GM10847 (cell line): Measurements from ENCODE around the gene SLC38A2.

Source experiments
- POLR2A ChIP-seq: IDR thresholded peaks from 2 replicates; pipeline ENCODE4 v1.6.1; 2011; ENCODE audit not compliant: insufficient read length; ENCODE audit errors: extremely low read depth

The SLC38A2 gene

DNA sequence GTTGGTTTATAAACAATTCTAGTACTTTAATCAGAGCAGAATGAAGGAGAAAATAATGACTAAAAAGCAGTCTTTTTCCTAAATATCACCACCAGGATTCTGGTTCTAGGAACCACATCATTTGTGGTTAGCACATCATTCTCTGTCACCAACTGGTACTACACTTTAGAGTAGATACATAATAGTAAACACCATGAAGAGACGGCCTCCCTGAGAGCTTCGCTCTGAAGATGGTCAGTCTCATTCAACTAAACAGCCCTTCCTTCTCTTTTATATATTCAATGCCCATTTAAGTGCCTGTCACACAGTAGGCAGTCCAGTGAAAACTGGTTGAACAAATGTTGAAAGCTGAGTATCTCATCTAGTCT lies 10.9 kb downstream of the SLC38A2 start:
- TF ChIP-seq POLR2A, result no peak

GRCh38 chr12:46360908-46361666 lies 11.5 kb downstream of the SLC38A2 start:
- no peak for TF ChIP-seq POLR2A

- no peak for TF ChIP-seq POLR2A
These were observed 12.2 kb downstream of the SLC38A2 start for GRCh38 chr12:46360370-46360769.

- TF ChIP-seq POLR2A, result no peak
These were observed 12.8 kb downstream of the SLC38A2 start for GRCh38 chr12:46359667-46360280.

DNA sequence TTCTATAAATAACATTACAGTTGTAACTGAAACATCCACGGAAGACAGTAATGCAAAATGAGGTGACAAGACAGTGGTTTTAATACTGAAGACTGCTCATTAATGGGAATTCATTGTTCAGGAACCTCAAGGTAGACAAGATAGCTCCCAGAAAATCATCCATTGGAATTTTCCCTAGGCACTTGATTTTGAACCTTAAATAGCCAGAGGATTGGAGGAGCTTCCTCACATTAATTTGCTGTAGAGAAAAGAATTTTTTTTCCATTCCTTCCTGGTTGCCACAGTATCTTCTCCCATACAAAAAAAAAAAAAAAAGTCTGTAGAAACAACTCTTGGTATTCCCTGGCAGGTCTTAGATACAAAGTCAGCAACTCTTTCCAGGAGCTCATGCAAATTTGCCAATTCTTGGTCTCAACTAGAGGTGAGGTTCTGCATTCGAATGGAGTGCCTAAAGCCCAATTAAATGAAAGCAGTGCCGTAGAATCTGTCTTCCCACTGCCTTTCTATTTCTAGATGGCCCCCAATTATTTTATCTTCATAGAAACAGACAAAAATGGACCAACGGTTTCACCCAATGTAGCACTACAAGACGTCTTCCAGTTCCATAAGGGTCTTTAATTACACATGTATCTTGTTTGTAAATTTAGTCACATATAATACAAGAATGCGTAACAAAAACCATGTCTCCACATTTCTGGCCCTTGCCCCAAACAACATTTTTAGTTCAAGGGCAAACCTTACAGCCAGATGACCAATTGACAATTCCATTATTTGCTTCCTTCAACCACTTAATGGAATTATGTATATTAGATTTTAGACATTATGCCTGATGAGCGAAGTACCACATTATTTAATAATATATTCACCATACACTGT lies 13.5 kb downstream of the SLC38A2 start:
- no peak for TF ChIP-seq POLR2A

GRCh38 chr12:46358325-46358700 lies 14.3 kb downstream of the SLC38A2 start:
- no peak for TF ChIP-seq POLR2A

GRCh38 chr12:46357438-46358324 lies 14.9 kb downstream of the SLC38A2 start:
- TF ChIP-seq POLR2A, result no peak

DNA sequence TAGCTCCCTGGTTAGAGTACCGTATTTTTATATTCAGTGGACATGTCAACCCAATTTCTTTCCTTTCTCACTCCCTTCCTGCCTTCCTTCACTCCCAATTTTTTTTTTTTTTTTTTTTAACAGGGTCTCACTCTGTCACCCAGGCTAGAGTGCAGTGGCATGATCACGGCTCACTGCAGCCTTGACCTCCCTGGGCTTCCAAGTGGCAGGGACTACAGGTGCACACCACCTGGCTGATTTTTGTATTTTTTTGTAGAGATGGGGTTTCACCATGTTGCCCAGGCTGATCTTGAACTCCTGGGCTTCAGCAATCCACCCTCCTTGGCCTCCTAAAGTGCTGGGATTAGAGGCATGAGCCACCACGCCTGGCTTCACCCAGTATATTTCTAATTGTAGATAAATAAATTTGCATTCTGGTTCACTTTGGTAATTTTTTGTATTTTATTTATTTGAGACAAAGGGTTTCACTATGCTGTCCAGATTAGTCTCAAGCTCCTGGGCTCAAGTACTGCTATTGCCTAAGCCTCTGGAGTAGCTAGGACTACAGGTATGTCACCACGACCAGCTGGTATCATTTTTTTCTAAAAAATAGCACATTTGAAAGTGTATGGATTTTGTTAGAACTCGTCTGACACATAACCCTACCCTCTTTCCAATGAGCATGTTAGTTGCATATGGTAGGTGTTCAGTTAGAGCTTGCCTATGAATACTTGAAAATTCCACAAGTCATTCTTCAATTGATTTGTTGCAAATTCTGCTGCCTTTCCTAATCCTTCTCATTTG lies 15.7 kb downstream of the SLC38A2 start:
- no peak for TF ChIP-seq POLR2A

DNA sequence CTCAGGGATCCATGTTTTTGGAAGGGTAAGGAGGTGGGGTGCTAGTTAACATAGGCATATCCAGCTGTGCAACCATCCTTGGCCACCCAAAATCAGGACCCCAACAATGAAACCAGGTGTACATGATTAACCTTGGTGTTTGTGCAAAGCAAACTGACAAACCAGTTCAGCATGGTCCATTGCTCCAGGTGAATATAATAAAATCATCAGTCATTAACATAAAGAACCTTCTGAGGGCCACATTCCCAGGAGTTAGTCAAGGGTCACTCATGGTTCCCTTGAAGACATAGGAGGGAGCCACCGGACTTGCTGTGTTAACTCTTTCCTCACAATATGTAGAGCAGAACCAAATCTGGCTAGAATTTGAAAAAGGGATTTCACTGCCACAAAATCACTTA lies 17.8 kb downstream of the SLC38A2 start:
- TF ChIP-seq POLR2A, result no peak

GRCh38 chr12:46354111-46354801 lies 18.3 kb downstream of the SLC38A2 start:
- TF ChIP-seq POLR2A, result no peak

- no peak for TF ChIP-seq POLR2A
These were observed 20.5 kb downstream of the SLC38A2 start for GRCh38 chr12:46351886-46352650.

DNA sequence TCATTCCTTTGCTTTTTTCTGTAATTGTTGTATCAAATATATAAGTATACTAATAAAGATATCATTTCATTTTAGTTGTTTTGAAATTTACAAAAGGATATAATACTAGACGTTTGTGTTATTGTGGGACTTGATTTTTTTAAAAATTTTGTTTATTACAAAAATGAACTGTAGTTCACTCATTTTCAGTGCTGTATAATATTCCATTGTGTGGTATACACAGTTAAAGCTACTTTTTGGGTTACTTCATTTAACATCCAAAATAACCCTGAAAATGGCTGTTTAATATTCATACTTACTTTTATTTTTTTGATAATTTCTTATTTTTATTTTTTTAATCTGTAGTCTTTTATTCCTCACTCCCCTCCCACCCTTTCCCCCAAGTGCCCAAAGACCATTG lies 21.4 kb downstream of the SLC38A2 start:
- TF ChIP-seq POLR2A, result no peak

DNA sequence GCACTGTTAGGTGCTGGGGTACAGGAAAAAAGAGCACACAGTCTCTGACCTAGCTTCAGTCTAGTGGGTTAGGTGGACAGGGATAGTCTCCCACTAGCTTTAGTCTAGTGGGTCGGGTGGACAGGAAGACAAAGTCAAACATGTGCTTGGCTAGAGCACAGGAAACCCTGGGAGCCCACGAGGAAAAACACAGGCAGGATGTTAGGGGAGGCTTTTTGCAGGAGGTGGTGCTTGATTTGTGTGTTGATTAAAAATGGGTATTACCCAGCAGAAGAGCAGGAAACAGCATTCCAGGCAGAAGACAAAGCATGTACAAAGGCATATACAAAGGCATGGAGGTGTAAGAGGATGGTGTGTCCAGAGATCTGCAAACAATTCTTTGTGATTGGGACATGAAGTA lies 23.3 kb downstream of the SLC38A2 start:
- TF ChIP-seq POLR2A, result no peak
